HepG2 (cell line): ENCODE data around the gene SLC13A3. TPM values are rescaled to one million over a fixed set of nuclear protein-coding genes. Genes with fewer than 3 reads are reported as not detected.

Experiments
- ARHGAP35 ChIP-seq: sonication (generic); formaldehyde crosslinking; IDR thresholded peaks from 2 replicates; pipeline ENCODE4 v1.9.0; 2022; ENCODE audit warnings: mild to moderate bottlenecking, inconsistent platforms, moderate library complexity, missing genetic modification reagents, borderline replicate concordance
- BRD4 ChIP-seq: sonication (generic); formaldehyde crosslinking; IDR thresholded peaks from 2 replicates; pipeline ENCODE4 v1.4.0; 2020; ENCODE audit warnings: missing genetic modification reagents
- EZH2 ChIP-seq: conservative IDR thresholded peaks from 2 replicates; pipeline ENCODE4 v1.6.1; 2012; ENCODE audit warnings: mild to moderate bottlenecking, low read depth, low read length, moderate library complexity
- GZF1 ChIP-seq: sonication (generic); formaldehyde crosslinking; IDR thresholded peaks from 2 replicates; pipeline ENCODE4 v1.5.1; 2020; ENCODE audit warnings: mild to moderate bottlenecking, missing genetic modification reagents
- HDAC6 ChIP-seq: fragments of 200-600 bp; sonication (generic); IDR thresholded peaks from 2 replicates; pipeline ENCODE4 v1.7.0; 2017; ENCODE audit warnings: mild to moderate bottlenecking, antibody characterized with exemption, low read length, low read depth
- KDM2A ChIP-seq: sonication (generic); formaldehyde crosslinking; IDR thresholded peaks from 2 replicates; pipeline ENCODE4 v1.4.0; 2020; ENCODE audit warnings: low read depth, missing genetic modification reagents, borderline replicate concordance
- MATR3 ChIP-seq: sonication (generic); formaldehyde crosslinking; IDR thresholded peaks from 2 replicates; pipeline ENCODE4 v1.4.0; 2020; ENCODE audit warnings: missing genetic modification reagents
- PRPF4 ChIP-seq: fragments of 200-400 bp; formaldehyde crosslinking; IDR thresholded peaks from 2 replicates; pipeline ENCODE4 v1.6.1; 2016; ENCODE audit warnings: low read length, low read depth; ENCODE audit not compliant: poor library complexity, severe bottlenecking
- RBAK ChIP-seq: sonication (generic); formaldehyde crosslinking; IDR thresholded peaks from 2 replicates; pipeline ENCODE4 v1.5.1; 2020; ENCODE audit warnings: mild to moderate bottlenecking, missing genetic modification reagents
- SAFB2 ChIP-seq: sonication (generic); formaldehyde crosslinking; IDR thresholded peaks from 2 replicates; pipeline ENCODE4 v1.5.1; 2020; ENCODE audit warnings: missing genetic modification reagents, low read depth, mild to moderate bottlenecking, borderline replicate concordance
- SRSF1 ChIP-seq: fragments of 200-400 bp; formaldehyde crosslinking; optimal IDR thresholded peaks from 2 replicates; pipeline ENCODE3; 2017; ENCODE audit warnings: mild to moderate bottlenecking, low read depth, low read length, moderate library complexity
- SRSF4 ChIP-seq: fragments of 200-400 bp; formaldehyde crosslinking; IDR thresholded peaks from one replicate; pipeline ENCODE4 v1.6.1; 2018; ENCODE audit warnings: mild to moderate bottlenecking, low read depth, low read length, moderate library complexity; ENCODE audit not compliant: poor library complexity, severe bottlenecking
- ZBTB1 ChIP-seq: sonication (generic); formaldehyde crosslinking; IDR thresholded peaks from 2 replicates; pipeline ENCODE4 v1.4.0; 2020; ENCODE audit warnings: missing genetic modification reagents, borderline replicate concordance
- ZFP62 ChIP-seq: sonication (generic); formaldehyde crosslinking; IDR thresholded peaks from 2 replicates; pipeline ENCODE4 v1.4.0; 2020; ENCODE audit warnings: missing genetic modification reagents
- ZNF205 ChIP-seq: IDR thresholded peaks from 2 replicates; pipeline ENCODE4 v1.6.1; 2018; ENCODE audit warnings: missing biosample characterization, missing genetic modification reagents
- ZNF260 ChIP-seq: sonication (generic); formaldehyde crosslinking; IDR thresholded peaks from 2 replicates; pipeline ENCODE4 v1.4.0; 2020; ENCODE audit warnings: missing genetic modification reagents, low read depth, mild to moderate bottlenecking, borderline replicate concordance
- ZNF607 ChIP-seq: sonication (generic); formaldehyde crosslinking; IDR thresholded peaks from 2 replicates; pipeline ENCODE4 v1.5.1; 2020; ENCODE audit warnings: missing genetic modification reagents, mild to moderate bottlenecking, borderline replicate concordance
- polyA plus RNA-seq, 8 experiments: library from polyadenylated mRNA; depleted of rRNA in 3 of 8; stranded (reverse) in 7 of 8; unstranded in 1 of 8; fragments of >200 nt; fragmentation: Illumina TruSeq in 4 of 8; extraction: Trizol in 4 of 8; gene quantifications; 2 replicates each; pipeline versions ENCODE4 v1.2.1 to v1.2.3, GENCODE V29; 2011 to 2016; ENCODE audit warnings: low read depth in 4 of 8, missing spikeins in 1 of 8, mixed read lengths in 1 of 8; ENCODE audit not compliant: insufficient read depth in 1 of 8
- total RNA-seq, 5 experiments: library from RNA; depleted of rRNA; stranded (reverse); fragments of >200 nt; fragmentation: Illumina TruSeq; extraction: Trizol; gene quantifications; 2 replicates each; pipeline ENCODE4 v1.2.3, GENCODE V29; 2016; ENCODE audit warnings: low read depth in 1 of 5
- TF ChIP-seq, protein P1 (sequence below): sonication (generic); formaldehyde crosslinking; IDR thresholded peaks from 2 replicates; pipeline ENCODE4 v1.4.0; 2020; ENCODE audit warnings: missing genetic modification reagents
- TF ChIP-seq, protein P2 (sequence below): sonication (generic); formaldehyde crosslinking; IDR thresholded peaks from 2 replicates; pipeline ENCODE4 v1.4.0; 2020; ENCODE audit warnings: missing genetic modification reagents
- TF ChIP-seq, protein P3 (sequence below): sonication (generic); formaldehyde crosslinking; IDR thresholded peaks from 2 replicates; pipeline ENCODE4 v1.8.0; 2022; ENCODE audit warnings: mild to moderate bottlenecking, missing genetic modification reagents, moderate library complexity
- TF ChIP-seq, protein P4 (sequence below): sonication (generic); formaldehyde crosslinking; IDR thresholded peaks from 2 replicates; pipeline ENCODE4 v1.9.0; 2021; ENCODE audit warnings: missing genetic modification reagents, mild to moderate bottlenecking, borderline replicate concordance
- TF ChIP-seq, protein P5 (sequence below): sonication (generic); formaldehyde crosslinking; IDR thresholded peaks from 2 replicates; pipeline ENCODE4 v1.8.0; 2022; ENCODE audit warnings: missing genetic modification reagents, low read depth, mild to moderate bottlenecking, borderline replicate concordance
- TF ChIP-seq, protein P6 (sequence below): sonication (generic); formaldehyde crosslinking; IDR thresholded peaks from 2 replicates; pipeline ENCODE4 v1.8.1; 2023; ENCODE audit warnings: mild to moderate bottlenecking, missing genetic modification reagents

SLC13A3 gene
- total and polyA plus RNA-seq, 2 of the 13 experiments (the other 11 are each of a cell fraction or from before 2014, with no cell fraction given) = 66.5 to 76.0 TPM

DNA sequence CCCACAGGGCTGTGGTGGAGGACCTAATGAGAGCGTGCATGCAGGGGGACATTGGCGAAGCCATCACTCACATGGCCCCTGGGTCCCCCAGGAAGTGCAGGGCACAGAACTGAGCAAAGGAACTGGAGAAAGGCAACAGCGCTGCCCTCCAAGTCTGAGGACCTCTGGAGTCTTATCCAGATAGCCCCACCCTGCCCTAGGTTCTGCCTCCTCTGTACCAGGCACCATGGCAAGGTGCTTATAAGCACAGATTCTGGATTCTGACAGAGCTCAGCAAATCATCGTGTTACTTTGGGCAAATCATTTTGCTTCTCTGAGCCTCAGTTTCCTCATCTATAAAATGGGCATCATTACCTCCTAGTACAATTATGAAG, 44.5 kb downstream of the SLC13A3 start (continued):
- TF ChIP-seq ZNF260 (CRISPR knock-in tag) (no peak), RBAK (CRISPR knock-in tag) (no peak), BRD4 (CRISPR knock-in tag) (peak; percentile 48), PRPF4 (no peak), KDM2A (CRISPR knock-in tag) (peak; percentile 27; the same call in 1 of the 2 replicates), HDAC6 (0 out of 2 replicates have a peak, but pooled peaks have one; percentile 43), SAFB2 (CRISPR knock-in tag) (no peak), ZNF205 (CRISPR knock-in tag) (peak; percentile 23), MATR3 (CRISPR knock-in tag) (no peak), ZBTB1 (CRISPR knock-in tag) (no peak), ZFP62 (CRISPR knock-in tag) (no peak), SRSF4 (no peak), SRSF1 (no peak), EZH2 (no peak), GZF1 (CRISPR knock-in tag) (no peak), ZNF607 (CRISPR knock-in tag) (peak; percentile 71; the same call in 1 of the 2 replicates), ARHGAP35 (CRISPR knock-in tag) (no peak)
- TF ChIP-seq, protein P1, sequence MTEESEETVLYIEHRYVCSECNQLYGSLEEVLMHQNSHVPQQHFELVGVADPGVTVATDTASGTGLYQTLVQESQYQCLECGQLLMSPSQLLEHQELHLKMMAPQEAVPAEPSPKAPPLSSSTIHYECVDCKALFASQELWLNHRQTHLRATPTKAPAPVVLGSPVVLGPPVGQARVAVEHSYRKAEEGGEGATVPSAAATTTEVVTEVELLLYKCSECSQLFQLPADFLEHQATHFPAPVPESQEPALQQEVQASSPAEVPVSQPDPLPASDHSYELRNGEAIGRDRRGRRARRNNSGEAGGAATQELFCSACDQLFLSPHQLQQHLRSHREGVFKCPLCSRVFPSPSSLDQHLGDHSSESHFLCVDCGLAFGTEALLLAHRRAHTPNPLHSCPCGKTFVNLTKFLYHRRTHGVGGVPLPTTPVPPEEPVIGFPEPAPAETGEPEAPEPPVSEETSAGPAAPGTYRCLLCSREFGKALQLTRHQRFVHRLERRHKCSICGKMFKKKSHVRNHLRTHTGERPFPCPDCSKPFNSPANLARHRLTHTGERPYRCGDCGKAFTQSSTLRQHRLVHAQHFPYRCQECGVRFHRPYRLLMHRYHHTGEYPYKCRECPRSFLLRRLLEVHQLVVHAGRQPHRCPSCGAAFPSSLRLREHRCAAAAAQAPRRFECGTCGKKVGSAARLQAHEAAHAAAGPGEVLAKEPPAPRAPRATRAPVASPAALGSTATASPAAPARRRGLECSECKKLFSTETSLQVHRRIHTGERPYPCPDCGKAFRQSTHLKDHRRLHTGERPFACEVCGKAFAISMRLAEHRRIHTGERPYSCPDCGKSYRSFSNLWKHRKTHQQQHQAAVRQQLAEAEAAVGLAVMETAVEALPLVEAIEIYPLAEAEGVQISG (CRISPR knock-in tag) = no peak; the same call in 1 of the 2 replicates
- TF ChIP-seq, protein P2, sequence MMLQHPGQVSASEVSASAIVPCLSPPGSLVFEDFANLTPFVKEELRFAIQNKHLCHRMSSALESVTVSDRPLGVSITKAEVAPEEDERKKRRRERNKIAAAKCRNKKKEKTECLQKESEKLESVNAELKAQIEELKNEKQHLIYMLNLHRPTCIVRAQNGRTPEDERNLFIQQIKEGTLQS (CRISPR knock-in tag) = no peak
- TF ChIP-seq, protein P3, sequence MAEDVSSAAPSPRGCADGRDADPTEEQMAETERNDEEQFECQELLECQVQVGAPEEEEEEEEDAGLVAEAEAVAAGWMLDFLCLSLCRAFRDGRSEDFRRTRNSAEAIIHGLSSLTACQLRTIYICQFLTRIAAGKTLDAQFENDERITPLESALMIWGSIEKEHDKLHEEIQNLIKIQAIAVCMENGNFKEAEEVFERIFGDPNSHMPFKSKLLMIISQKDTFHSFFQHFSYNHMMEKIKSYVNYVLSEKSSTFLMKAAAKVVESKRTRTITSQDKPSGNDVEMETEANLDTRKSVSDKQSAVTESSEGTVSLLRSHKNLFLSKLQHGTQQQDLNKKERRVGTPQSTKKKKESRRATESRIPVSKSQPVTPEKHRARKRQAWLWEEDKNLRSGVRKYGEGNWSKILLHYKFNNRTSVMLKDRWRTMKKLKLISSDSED = no peak; the same call in 1 of the 2 replicates
- TF ChIP-seq, protein P4, sequence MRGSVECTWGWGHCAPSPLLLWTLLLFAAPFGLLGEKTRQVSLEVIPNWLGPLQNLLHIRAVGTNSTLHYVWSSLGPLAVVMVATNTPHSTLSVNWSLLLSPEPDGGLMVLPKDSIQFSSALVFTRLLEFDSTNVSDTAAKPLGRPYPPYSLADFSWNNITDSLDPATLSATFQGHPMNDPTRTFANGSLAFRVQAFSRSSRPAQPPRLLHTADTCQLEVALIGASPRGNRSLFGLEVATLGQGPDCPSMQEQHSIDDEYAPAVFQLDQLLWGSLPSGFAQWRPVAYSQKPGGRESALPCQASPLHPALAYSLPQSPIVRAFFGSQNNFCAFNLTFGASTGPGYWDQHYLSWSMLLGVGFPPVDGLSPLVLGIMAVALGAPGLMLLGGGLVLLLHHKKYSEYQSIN (CRISPR knock-in tag) = no peak
- TF ChIP-seq, protein P5, sequence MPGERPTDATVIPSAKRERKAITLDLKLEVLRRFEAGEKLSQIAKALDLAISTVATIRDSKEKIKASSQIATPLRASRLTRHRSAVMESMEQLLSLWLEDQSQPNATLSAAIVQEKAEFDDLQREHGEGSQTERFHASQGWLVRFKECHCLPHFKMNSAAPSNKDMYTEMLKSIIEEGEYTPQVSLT (CRISPR knock-in tag) = no peak
- TF ChIP-seq, protein P6, sequence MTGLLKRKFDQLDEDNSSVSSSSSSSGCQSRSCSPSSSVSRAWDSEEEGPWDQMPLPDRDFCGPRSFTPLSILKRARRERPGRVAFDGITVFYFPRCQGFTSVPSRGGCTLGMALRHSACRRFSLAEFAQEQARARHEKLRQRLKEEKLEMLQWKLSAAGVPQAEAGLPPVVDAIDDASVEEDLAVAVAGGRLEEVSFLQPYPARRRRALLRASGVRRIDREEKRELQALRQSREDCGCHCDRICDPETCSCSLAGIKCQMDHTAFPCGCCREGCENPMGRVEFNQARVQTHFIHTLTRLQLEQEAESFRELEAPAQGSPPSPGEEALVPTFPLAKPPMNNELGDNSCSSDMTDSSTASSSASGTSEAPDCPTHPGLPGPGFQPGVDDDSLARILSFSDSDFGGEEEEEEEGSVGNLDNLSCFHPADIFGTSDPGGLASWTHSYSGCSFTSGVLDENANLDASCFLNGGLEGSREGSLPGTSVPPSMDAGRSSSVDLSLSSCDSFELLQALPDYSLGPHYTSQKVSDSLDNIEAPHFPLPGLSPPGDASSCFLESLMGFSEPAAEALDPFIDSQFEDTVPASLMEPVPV (CRISPR knock-in tag) = no peak
